ENCODE results near the gene PDZRN4.

GRCh38 chr12:41596190-41596589, 408.1 kb downstream of the PDZRN4 start:
- TF ChIP-seq CTCF (IDR thresholded peaks at IDR 0.05; ENCODE audit: insufficient read depth, low read length) = no peak
- no peak for TF ChIP-seq SPI1 (IDR thresholded peaks at IDR 0.05; ENCODE audit: borderline replicate concordance, low read depth)
- no peak for TF ChIP-seq GABPA (IDR thresholded peaks at IDR 0.05; ENCODE audit: low read depth)
